Hippocampal formation (tissue), 2 donors: ENCODE measurements around the gene STMP1.

Source experiments
- DNase-seq, 2 donors: peaks; one replicate each; lab custom pipeline; 2025; lab: John Stamatoyannopoulos, UW

STMP1 gene

DNA sequence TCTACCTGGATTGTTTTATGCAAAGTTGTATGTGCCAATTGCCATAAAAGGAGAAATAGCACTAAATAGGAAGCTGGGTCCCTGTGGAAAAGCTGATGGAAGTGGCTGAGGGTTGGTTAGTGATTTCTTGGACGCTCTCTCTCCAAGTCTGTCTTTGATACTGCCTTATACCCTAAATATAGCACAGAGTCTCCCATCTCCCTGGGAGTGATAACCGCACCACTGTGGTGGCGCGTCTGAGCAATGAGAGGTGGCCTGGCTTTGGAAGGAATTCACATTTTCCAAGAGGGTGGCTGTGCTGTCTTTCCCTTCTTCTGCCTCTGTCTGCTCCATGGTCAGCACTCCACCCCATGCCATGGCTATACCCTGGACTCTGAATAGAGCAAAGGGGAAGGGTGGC lies 31.2 kb downstream of the STMP1 start:
- DNase-seq = no peak

DNA sequence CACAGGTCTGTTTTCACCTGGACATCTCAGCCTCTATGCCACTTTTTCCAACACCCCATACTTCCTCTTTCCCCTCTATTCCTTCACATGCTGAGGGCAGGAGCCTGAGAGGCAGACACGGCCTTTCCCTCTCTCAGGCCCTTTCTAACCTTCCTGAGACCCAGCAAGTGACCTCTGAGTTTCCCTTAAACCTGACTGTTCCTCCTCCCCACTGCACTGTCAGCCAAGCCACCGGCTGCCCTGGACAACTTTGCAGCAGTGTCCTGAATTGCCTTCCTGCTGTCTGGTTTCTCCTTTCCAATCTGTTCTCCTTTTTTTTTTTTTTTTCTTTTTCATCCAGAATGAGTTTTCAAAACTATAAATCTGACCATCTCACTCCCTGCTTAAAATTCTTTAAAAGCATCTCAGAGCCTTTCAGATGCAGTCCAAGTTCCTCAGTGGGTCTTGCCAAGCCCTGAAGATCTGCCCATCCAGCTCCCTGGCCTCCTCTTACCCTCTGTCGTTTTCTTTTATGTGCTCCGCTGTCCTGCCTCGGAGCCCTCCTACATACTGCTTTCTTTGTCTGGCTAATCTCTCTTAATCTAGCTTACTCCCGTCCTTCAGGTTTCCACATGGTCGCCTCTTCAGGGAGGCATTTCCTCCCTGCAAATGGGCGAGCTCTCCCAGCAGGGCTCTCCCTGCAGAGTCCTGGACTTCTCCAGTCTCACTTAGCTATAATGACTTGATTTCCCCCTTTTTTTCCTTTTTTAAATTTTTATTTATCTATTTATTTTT lies 35.1 kb downstream of the STMP1 start:
- DNase-seq = no peak

DNA sequence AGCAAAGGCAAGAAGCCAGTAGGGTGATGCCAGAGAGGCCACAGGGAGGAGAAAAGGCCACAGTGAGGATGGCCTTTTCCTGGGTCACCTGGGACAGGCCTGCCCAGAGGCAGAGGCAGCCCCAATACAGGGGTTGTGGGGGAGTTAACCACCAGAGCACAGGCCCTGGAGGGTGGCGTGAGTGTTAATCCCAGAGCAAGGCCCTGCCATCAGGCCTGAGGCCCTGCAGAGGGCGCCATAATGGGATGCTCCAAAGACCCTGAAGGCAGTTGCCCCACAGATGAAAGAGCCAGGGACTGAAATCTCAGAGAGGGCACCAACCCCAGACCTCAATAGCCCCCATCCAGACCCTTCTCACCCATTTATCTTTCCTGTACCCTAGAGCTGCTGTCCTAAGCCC lies 41.8 kb downstream of the STMP1 start:
- DNase-seq = no peak

DNA sequence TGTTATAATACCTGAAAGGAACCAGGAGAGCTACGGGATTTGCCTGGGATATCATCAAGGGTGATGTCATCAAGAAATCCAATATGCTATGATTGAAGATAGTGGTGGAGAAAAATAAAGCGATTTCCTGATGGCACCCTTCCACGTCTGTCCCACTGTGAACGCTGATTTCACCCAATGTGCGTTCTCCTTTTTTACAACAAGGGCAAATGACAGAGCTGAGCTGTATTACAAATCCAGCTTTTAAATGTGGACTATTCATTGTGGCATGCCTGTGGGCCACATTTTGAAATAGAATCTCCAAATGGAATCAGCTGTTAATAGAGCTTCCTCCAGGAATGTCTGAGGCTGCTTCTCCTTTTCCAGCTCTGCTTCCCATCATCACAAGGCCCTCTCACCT lies 42.4 kb downstream of the STMP1 start:
- DNase-seq = no peak

DNA sequence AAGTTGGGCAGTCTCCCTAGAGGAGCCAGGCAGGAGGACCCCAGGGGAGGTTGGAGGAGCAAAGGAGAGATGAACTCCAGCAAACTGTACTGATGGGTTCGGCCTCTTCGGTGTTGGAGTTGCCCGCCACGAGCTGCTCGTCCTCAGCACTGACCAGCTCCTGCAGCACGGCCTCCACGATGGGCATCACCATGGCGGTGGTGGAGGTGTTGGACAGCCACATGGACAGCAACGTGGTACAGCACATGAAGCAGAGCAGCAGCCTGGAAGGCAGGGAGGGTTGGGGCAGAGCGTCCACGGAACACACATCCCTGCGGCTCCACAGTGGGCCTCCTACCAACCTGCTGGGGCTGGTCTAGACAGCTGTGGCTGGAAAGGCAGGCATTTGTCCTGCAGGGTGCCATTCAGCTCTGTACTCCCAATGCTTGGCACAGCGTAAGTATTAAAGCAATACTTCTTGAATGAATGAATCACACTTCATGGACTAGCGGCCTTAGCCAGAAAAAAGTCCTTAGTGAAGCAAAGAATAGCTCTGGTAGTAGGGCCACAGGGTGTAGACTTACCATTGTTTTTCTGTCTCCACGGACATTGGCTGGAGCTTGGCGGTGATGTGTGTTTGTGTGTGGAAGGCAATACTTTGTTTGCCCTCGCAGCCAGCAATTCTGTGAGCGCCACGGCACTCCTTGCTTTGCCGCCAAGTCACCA lies 43.9 kb downstream of the STMP1 start:
- DNase-seq = no peak

DNA sequence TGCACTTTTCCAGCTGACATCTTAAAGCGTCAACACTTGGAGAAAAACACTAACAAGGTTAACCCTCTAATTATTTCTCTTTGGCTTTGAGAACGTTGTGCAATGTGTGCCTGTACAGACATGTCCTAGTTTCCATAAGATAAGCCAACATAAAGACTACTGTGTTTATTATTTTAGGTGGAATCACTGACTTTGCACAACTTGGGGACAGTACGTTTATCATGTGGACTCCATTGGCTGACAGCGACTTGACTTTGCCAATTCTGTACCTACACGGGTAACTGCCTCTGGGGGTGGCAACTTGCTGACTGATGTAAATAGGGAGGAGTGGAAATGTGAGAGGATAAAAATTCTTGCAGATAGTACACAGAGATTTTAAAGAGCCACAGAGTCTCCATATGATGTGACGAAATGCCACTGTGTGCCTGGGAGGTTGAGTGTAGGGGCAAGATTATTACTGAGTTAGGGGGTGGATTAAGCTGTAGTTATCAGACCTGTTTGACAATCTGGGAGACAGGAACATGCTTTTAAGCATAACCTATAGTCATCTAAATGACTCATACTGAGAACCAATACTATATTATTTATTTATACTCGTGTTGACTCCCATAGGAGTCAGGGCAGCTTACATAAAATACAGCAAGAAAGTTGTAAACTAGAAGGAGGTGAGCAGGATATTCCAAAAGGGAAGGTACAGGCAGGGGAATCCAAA lies 44.7 kb downstream of the STMP1 start:
- DNase-seq = no peak

DNA sequence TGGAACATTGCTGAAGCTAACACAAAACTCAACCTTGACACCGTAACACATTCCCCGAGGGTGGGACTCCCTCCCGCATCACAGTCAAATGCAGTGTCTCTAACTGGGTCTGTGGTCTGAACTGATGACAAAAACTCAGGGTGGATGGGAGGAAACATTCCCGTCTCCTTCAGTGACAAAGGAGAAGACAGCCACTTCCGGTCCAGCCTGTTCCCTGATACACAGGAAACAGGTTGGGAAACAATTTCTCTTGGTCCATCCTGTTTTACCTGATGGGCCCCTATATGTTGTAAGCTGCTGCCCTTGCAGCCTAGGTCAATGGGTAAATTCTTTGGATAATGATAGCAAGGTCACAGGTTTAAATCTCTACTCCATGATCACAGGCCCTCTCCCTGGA lies 45.3 kb downstream of the STMP1 start:
- DNase-seq = no peak

DNA sequence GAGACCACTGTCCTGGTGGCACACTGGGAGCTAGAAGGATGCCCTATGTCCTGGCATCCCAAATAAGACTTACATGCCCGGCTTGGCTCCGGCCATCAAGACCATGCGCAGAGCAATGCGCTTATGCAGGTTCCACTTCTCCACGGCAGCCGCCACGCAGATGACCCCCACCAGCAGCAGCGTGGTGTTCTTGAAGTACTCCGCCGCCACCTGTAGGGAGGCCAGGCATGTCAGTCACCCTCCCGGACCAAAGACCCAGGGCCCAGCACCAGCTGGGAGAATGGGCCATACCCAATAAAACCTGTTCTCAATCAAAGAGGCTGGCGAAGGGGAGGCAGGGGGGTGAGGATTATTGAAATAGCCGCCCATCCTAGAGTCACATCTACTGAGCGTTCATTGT lies 45.7 kb downstream of the STMP1 start:
- DNase-seq = no peak

DNA sequence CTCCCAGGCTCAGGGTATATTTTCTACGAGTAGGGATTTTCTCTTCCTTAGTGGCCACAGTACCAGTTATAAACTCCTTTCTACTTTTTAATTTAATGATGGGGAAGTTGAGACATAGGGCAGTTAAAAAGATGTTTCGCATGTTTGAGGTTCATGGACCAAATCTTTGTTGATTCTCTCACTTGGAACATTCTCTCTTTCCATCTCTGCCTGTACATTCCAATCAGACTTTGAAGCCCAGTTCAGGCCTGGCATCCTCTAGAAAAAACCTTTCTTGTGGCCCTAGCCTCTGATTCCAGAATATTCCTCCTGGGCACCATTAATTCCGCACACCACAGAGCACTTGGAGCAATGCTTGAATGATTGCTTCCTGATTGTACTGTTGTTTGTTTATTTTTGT lies 47.2 kb downstream of the STMP1 start:
- no peak for DNase-seq

DNA sequence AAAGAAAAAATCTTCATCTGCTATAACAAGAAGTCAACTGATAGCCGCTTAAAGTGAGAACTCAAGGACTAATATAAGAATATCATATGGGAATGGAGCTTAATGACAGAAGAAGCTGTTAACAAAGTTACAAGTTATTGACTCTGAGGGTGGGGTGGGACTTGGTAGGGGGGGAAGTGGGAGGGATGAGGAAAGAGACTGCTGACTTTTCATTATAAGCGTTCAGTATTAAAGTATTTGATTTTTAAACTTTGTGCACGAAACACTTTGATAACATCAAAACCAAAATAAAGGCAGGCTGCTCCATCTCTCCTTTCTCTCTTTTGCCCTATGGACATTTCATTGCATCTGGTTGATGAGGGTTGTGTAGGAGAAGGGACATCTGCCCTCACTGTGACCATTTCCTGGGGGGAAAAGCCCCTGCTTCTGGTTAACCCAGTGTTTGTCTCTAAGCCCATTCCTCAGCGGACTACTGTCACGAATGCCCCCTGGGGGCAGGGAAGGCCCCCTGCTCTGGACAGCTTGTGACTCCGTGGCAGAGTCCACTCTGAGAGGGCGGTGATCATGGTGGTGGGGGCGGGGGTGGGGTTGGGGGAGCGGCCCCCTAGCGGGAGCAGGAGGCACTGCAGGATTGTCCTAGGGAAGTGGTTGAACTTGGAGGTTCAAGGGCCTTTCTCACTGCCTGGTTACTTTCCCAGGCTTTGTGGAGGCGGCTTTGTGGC lies 48.3 kb downstream of the STMP1 start:
- no peak for DNase-seq

DNA sequence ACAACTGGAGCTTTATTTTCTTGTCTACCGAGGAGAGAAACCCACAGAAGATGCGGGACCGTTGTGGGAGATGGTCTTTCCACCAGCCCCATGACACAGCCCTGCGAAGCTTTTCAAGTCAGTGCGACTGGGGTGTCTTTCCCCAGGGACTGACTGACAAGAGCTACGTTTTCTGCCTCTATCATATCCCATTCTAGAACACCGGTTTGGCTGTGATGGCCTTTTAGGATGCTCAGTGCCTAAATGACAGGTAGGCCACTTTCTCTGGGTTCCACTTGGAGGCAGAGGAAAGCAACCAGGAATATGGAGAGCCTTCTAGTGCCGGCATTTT lies 48.8 kb downstream of the STMP1 start:
- no peak for DNase-seq

DNA sequence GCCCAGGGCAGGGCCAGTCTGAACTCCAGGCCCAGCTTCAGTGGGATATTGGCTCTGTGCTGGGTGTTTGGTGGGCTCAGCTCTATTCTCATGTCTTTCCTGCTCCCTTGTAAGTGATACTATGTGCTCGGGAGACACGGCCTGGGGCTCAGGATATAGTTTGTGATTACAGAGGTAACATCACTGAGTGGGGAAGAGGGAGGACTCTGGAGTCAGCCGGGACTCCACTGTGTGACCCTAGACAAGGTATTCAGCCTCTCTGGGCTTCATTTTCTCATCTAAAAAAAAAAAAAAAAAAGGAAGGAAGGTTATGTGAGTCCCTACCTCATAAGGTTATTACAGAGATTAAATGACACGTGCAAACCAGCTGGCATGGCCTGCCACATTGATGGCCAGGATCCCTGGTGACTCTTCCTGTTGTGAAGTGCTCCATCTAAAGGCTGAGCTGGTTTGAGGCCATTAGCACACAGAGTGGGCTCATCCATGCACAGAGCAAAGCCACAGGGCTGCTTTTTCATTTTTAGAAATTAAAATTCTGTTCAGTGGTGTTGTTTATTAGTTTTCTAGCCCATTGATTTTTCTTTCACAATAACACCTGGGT lies 50.0 kb downstream of the STMP1 start:
- DNase-seq = no peak

DNA sequence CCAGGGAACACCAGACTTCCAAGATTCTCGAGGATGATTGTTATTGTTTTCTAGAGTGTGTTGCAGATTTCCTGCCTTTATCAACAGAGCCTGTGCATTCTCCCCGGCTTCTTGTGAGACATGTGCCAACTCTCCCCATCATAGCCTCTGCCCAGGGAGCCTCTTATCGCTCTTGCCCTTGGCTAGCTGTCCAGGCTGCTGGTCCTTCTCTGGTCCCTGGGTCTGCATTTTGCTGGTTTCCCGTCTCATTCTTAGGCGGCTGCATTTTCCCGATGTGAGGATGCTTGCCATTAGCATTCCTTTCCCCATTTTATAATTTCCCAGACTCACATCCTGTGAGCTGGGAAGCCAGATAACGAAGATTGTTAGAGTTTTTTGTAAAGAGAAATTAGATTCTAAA lies 50.5 kb downstream of the STMP1 start:
- no peak for DNase-seq

DNA sequence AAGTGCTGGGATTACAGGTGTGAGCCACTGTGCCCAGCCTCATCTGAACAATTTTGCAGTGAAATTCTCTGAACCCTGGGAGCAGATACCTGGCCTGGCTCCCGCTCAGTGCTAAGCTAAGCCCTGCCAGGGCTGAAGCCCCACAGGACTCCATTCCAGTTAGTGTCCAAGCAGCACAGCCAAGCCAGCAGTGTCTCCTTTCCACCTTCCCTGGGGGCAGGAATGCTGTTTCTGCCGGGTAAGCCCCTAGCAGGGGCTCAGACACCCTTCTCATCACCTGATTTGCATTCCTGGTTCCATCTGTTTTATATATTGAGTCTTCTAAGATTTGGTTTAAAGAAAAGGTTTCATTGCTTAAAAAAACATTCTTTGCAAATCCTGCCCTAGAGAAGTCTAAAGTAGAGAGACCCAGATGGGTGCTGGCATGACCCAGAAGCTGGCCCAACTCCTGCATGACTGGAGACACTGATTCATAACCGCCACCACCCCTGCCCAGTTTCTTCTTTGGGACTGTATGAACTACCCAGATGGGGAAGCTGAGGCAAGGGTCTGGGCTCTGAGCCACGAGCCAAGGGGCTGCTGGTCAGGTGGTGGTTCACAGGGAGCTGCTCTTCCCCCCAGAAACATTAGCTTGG lies 51.6 kb downstream of the STMP1 start:
- no peak for DNase-seq

DNA sequence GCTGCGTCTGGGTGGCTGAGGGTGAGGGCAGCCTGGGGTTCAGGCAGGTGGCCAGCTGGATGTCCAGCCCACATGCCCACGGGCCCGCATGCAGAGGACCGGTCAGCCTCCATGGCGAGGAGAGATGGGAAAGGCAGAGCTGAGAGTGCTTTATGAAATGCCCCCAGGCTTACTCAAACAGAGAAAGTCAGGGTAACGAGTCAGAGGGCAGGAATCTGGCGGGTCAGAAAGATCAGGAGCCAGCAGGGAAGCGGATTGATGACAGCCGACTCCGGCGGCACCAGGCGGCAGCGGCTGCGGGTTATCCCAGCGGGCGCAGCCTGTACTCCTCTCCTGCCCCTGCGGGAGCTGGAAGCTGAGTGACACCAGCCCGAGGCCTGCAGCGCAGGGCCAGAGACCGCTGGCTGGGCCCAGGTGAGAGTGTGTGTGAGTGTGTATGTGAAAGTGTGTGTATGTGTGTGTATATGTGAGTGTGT lies 52.3 kb downstream of the STMP1 start:
- no peak for DNase-seq

DNA sequence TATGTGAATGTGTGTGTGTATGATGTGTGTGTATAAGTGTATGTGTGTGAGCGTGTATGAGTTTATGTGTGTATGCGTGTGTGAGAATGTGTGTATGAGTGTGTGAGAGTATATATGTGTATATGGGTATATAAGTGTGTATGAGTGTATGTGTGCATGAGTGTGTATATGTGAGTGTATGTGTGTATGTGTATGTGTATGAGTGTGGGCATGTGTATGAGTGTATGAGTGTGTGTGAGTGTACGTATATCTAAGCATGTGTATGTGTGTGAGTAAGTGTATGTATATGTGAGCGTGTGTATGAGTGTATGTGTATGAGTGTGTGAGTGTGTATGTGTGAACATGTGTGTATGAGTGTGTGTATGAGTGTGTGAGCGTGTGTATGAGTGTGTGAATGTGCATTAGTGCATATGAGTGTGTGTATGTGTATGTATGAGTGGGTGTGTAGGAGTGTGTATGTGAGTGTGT lies 52.8 kb downstream of the STMP1 start:
- DNase-seq = no peak

DNA sequence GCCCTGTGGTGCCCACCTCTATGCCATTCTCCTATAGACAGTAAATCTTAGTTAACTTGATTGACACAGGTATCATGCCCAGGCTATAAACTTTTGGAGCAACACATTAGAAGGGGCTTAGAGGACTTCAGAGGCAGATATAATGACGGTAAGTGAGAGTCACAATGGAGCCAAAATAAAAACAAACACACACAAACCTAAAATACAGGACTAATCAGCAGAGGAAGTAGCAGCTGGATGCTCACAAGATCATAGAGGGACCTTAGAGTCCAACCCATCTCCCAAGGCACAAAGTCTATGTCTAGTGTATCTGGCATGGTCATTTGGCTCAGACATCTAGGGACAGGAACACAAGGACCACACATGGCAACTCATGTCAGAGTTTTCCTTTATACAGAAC lies 53.4 kb downstream of the STMP1 start:
- DNase-seq = no peak

DNA sequence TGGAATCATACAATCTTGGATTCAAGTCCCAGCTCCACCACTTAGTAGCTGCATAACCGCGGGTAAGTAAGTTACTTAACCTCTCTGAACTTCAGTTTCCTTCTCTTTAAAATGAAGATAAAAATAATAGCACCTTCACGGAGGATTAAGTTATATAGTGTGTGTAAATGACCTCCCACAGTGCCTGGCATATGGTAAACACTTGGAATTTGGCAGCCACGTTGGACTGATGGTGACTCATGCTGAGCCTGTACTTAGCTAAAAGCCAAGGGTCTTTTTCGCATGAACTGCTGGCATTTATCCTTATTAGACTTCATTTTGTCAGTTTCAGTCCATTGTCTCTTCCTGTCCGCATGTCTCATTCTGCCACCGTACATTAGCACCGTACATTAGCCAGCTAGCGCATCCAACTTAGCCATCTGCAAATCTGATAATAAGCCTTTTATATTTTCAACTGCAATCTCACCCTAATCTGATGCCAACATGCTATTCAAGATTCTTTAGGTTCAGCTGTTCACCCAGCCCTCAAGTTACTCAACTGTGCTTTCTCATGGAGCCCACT lies 54.4 kb downstream of the STMP1 start:
- no peak for DNase-seq

DNA sequence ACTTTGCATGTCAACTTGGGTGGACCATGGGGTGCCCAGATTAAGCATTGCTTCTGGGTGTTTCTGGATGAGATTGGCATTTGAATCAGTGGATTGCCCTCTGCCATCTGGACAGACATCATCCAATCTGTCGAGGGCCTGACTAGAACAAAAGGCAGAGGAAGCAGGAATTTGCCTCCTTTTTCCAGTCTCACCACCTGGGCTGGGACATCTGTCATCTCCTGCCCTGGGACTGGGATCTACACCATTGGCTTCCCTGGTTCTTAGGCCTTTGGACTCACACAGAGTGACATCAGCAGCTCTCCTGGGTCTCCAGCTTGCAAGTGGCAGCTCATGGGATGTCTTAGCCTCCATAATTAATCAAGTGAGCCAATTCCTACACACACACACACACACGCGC lies 55.4 kb downstream of the STMP1 start:
- no peak for DNase-seq

DNA sequence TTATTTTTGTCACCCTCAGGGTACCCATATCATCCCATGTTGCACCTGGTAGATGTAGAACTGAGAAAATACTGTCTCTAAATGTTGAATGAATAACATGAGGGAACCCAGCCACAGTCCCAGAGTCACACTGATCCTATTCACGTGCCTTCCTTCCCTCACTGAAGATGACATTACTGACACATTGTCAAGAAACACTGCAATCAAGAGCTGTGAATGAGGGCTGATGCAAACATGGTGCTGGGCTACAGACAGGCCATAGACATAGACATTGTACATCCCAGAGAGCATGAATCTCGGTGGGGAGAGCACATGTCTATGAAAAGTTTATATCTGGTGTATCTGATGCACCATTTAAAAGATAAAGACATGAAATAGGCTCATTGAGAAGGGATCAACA lies 55.9 kb downstream of the STMP1 start:
- no peak for DNase-seq

DNA sequence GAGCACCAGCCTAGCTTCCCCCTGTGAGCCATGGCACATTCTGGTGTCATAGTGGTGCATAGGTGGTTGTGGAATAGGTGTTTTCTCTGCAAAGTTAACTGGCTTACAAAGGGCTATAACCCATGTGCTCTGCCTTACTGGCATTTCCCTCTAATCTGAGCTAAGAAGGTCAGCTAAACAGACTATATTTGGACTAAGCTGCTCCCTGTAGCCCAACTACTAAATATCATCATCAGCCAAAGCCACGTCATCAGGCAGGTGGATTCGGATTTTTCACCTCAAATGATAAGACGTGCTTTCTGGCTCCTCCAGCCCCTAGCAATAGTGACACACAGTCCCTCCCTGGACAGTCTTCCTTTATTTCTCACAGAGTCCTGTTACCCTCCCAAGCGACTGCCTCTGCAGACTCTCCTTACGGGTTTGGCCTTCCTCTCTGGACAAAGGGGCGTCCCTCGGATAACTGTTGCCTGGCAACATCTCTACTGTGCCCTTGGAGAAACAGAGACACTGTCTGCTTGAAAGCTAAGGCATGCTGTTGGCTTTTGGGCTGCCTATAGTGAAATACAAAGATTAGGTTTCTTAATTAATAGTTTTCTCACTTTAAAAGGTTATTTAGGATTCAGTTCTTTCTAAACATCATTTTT lies 56.6 kb downstream of the STMP1 start:
- no peak for DNase-seq
